Astrocyte (in vitro differentiated cells and primary cell): ENCODE data around the gene DCST1. TPM values are rescaled to one million over a fixed set of nuclear protein-coding genes. Genes with fewer than 3 reads are reported as not detected.

ENCODE experiments used
- DNase-seq: peaks from one replicate; pipeline ENCODE4 v3.0.0-alpha.2; 2010; ENCODE audit warnings: low read depth
- FAIRE-seq: peaks from 2 replicates; lab custom pipeline; 2011; peaks lifted over from hg19 to GRCh38; lab: Jason Lieb, UNC
- H2AFZ ChIP-seq: 2 replicates; pipeline ENCODE4 v1.6.0; 2012; ENCODE audit warnings: low read depth, low read length, inconsistent platforms
- H3K27ac ChIP-seq: 2 replicates; pipeline ENCODE4 v1.5.1; 2011; ENCODE audit warnings: low read depth, low read length, inconsistent platforms
- H3K27me3 ChIP-seq: 2 replicates; pipeline ENCODE4 v1.6.0; 2011; ENCODE audit warnings: low read length, inconsistent platforms; ENCODE audit not compliant: insufficient read depth
- H3K36me3 ChIP-seq: 2 replicates; pipeline ENCODE4 v1.5.1; 2011; ENCODE audit warnings: low read length, inconsistent platforms; ENCODE audit not compliant: insufficient read depth
- H3K4me1 ChIP-seq: 2 replicates; pipeline ENCODE4 v1.5.1; 2011; ENCODE audit warnings: low read length, inconsistent platforms; ENCODE audit not compliant: insufficient read depth
- H3K4me2 ChIP-seq: 2 replicates; pipeline ENCODE4 v1.6.0; 2012; ENCODE audit warnings: low read length, inconsistent platforms
- H3K4me3 ChIP-seq: 2 replicates; pipeline ENCODE4 v1.5.1; 2011; ENCODE audit warnings: low read depth, mild to moderate bottlenecking, low read length, inconsistent platforms; ENCODE audit not compliant: insufficient read depth
- H3K79me2 ChIP-seq: 2 replicates; pipeline ENCODE4 v1.6.0; 2012; ENCODE audit warnings: mild to moderate bottlenecking, low read length, inconsistent platforms; ENCODE audit not compliant: insufficient read depth
- H3K9ac ChIP-seq: 2 replicates; pipeline ENCODE4 v1.6.0; 2012; ENCODE audit warnings: mild to moderate bottlenecking, low read length, inconsistent platforms
- H3K9me3 ChIP-seq: 2 replicates; pipeline ENCODE4 v1.5.1; 2012; ENCODE audit warnings: low read depth, mild to moderate bottlenecking, low read length, inconsistent platforms; ENCODE audit not compliant: insufficient read depth
- H4K20me1 ChIP-seq: 2 replicates; pipeline ENCODE4 v1.6.0; 2012; ENCODE audit warnings: low read length, inconsistent platforms; ENCODE audit not compliant: insufficient read depth
- H3K27ac Mint-ChIP-seq: one replicate; pipeline ENCODE4 v1.8.0; 2021; ENCODE audit warnings: mild to moderate bottlenecking, mixed read lengths; ENCODE audit not compliant: unreplicated experiment
- H3K27me3 Mint-ChIP-seq: one replicate; pipeline ENCODE4 v1.8.0; 2021; ENCODE audit warnings: low read depth, mixed read lengths; ENCODE audit not compliant: unreplicated experiment
- H3K36me3 Mint-ChIP-seq: one replicate; pipeline ENCODE4 v1.8.0; 2021; ENCODE audit warnings: low read depth, mixed read lengths; ENCODE audit not compliant: unreplicated experiment
- H3K4me1 Mint-ChIP-seq: one replicate; pipeline ENCODE4 v1.8.0; 2021; ENCODE audit warnings: low read depth, mixed read lengths; ENCODE audit not compliant: unreplicated experiment
- H3K4me3 Mint-ChIP-seq: one replicate; pipeline ENCODE4 v1.8.0; 2021; ENCODE audit warnings: mild to moderate bottlenecking, moderate library complexity, mixed read lengths; ENCODE audit not compliant: unreplicated experiment
- H3K9me3 Mint-ChIP-seq: one replicate; pipeline ENCODE4 v1.8.0; 2021; ENCODE audit warnings: mild to moderate bottlenecking, mixed read lengths; ENCODE audit not compliant: unreplicated experiment
- EZH2 ChIP-seq: IDR thresholded peaks from 2 replicates; pipeline ENCODE4 v1.6.1; 2012; ENCODE audit warnings: mild to moderate bottlenecking, low read length, inconsistent platforms; ENCODE audit not compliant: insufficient read depth
- total RNA-seq: library from RNA; stranded (reverse); gene quantifications from 2 replicates; pipeline ENCODE4 v1.2.1, GENCODE V29; 2021
- TF ChIP-seq, protein P1 (sequence below): IDR thresholded peaks from 2 replicates; pipeline ENCODE4 v1.5.1; 2011; ENCODE audit warnings: low read depth, mild to moderate bottlenecking, inconsistent platforms, low read length, moderate library complexity; ENCODE audit not compliant: insufficient read depth

DCST1 gene
- total RNA-seq, 1 donor from 2014 or later = not detected

DNA sequence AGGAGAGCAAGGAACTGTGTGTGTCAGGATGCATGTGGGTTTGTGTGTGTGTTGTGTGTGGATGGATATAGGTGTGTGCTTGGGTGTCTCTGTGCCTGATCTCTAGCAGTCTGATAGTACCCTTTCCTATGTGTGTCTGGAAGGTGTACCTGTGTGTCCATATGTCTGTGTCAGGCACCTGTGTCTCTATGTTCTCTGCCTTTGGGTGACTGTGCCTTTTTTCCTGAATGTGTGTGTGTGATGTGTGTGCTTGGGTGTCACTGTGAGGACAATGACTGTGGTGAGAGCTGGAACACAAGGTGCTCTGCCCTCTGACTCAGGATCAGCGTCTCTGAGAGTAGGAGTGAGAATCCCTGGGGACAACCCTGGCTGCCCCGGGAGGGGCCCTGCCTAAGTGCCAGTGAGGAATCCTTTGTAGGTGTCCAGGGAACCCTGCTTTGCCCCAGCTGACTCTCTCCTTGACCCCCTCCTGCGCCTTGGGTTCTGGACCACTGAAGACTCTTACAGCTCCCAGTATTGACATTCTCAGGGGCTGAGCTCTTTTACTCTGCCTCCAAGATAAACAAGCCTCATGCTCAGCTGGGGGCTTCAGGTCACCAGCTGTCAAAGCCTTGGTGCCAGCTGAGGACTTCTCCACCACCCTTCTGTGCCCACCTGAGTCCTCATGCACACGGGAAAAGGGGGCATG is 44.3 kb downstream of the DCST1 start:
- Histone ChIP-seq H3K9me3 (no peaks in the 10 kb centered on the region), H3K4me3 (peak overlapping the region; percentile 17), H3K27ac (no peak overlapping the region), H3K27me3 (peaks cover 48% of the 10 kb centered on the region), H3K79me2 (no peaks in the 10 kb centered on the region), H2AFZ (no peak overlapping the region), H3K4me1 (peaks cover 16% of the 10 kb centered on the region), H4K20me1 (peaks cover 10% of the 10 kb centered on the region), H3K4me2 (peak overlapping the region; percentile 77), H3K36me3 (no peaks in the 10 kb centered on the region), H3K9ac (no peak overlapping the region)
- peaks cover 11% of the 10 kb centered on the region for H3K4me1 Mint-ChIP-seq
- TF ChIP-seq, protein P1, sequence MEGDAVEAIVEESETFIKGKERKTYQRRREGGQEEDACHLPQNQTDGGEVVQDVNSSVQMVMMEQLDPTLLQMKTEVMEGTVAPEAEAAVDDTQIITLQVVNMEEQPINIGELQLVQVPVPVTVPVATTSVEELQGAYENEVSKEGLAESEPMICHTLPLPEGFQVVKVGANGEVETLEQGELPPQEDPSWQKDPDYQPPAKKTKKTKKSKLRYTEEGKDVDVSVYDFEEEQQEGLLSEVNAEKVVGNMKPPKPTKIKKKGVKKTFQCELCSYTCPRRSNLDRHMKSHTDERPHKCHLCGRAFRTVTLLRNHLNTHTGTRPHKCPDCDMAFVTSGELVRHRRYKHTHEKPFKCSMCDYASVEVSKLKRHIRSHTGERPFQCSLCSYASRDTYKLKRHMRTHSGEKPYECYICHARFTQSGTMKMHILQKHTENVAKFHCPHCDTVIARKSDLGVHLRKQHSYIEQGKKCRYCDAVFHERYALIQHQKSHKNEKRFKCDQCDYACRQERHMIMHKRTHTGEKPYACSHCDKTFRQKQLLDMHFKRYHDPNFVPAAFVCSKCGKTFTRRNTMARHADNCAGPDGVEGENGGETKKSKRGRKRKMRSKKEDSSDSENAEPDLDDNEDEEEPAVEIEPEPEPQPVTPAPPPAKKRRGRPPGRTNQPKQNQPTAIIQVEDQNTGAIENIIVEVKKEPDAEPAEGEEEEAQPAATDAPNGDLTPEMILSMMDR = no peak
- TF ChIP-seq EZH2 = no peak
- H3K9me3 Mint-ChIP-seq = no peaks in the 10 kb centered on the region
- no peak overlapping the region for H3K4me3 Mint-ChIP-seq
- H3K27me3 Mint-ChIP-seq = peaks cover 40% of the 10 kb centered on the region
- no peak for FAIRE-seq
- peaks cover 2% of the 10 kb centered on the region for H3K36me3 Mint-ChIP-seq
- H3K27ac Mint-ChIP-seq = no peak overlapping the region
- no peak for DNase-seq

DNA sequence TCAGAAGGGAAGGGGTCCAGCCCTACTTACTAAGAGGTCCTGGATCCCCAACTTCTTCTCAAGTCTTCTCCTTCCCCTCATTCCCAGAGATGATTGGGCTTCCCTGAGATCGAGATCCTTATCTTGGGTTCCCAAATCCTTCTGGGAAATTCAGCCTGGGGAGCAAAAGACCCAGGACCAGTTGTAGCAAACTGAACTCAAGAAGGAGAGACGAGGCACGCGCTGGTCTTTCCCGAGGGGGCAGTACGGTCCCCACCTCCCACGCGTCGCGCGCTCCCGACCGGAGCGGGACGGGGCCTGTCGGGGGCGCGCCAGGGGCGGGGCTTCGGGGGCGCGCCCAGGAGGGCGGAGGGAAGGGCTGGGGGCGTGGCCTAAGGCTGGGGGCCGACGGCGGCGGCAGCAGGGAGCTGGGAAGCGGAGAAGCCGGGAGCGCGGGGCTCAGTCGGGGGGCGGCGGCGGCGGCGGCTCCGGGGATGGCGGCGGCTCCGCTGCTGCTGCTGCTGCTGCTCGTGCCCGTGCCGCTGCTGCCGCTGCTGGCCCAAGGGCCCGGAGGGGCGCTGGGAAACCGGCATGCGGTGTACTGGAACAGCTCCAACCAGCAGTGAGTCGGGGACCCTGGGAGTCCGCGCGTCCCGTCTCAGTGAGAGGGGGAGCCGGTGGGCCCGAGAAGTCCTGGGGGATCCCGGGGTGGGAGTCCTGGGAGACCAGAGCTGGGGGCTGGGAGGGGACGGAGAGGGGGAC is 45.0 kb downstream of the DCST1 start, which contains the start of gene EFNA3:
Gene EFNA3 (plus strand): TSS at position 369 of the 741 bp plus-strand sequence. CDS start 105 bp downstream, at position 474.
- FAIRE-seq (no peak), DNase-seq (peak; percentile 10)
- peak within 1 kb of the TSS; percentile 88 for H3K4me3 Mint-ChIP-seq
- peaks cover 2% of the 10 kb centered on the region for H3K36me3 Mint-ChIP-seq
- peak within 1 kb of the TSS; percentile 17 for H3K4me3 ChIP-seq
- peaks cover 16% of the 10 kb centered on the region for H3K4me1 ChIP-seq
- H2AFZ ChIP-seq = no peak within 1 kb of the TSS
- H3K4me1 Mint-ChIP-seq = peaks cover 11% of the 10 kb centered on the region
- H3K9me3 ChIP-seq = no peaks in the 10 kb centered on the region
- H3K27ac ChIP-seq = no peak within 1 kb of the TSS
- H3K27me3 Mint-ChIP-seq = peaks cover 42% of the 10 kb centered on the region
- H3K27ac Mint-ChIP-seq = peak within 1 kb of the TSS; percentile 55
- no peaks in the 10 kb centered on the region for H3K9me3 Mint-ChIP-seq
- no peak for TF ChIP-seq EZH2
- TF ChIP-seq, protein P1 = no peak
- peaks cover 51% of the 10 kb centered on the region for H3K27me3 ChIP-seq
- H4K20me1 ChIP-seq = peaks cover 13% of the 10 kb centered on the region
- no peak within 1 kb of the TSS for H3K9ac ChIP-seq
- H3K79me2 ChIP-seq = no peaks in the 10 kb centered on the region
- H3K4me2 ChIP-seq = peak within 1 kb of the TSS; percentile 77
- no peaks in the 10 kb centered on the region for H3K36me3 ChIP-seq

DNA sequence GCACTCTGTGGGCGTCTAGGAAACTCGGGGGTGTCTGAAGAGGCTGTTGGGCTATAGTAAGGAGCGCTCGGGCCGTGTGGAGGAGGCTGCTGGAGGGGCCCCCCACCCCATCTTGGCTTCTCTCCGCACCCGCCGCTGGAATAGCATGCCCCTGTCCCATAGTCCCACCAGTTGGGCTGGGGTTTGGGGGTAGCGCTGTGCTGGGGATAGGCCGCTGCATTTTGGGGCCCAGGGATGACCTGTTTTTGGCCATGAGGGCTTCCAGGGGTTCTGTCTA is 45.5 kb downstream of the DCST1 start:
- Histone ChIP-seq H3K9ac (no peak overlapping the region), H3K79me2 (no peaks in the 10 kb centered on the region), H3K36me3 (no peaks in the 10 kb centered on the region), H3K4me1 (peaks cover 17% of the 10 kb centered on the region), H4K20me1 (peaks cover 13% of the 10 kb centered on the region), H3K4me2 (peak overlapping the region; percentile 77), H3K27me3 (peaks cover 51% of the 10 kb centered on the region), H3K27ac (no peak overlapping the region), H3K4me3 (no peak overlapping the region), H3K9me3 (no peaks in the 10 kb centered on the region), H2AFZ (no peak overlapping the region)
- TF ChIP-seq EZH2 = peak; percentile 68
- TF ChIP-seq, protein P1 = no peak
- peaks cover 11% of the 10 kb centered on the region for H3K4me1 Mint-ChIP-seq
- peak overlapping the region; percentile 88 for H3K4me3 Mint-ChIP-seq
- H3K9me3 Mint-ChIP-seq = no peaks in the 10 kb centered on the region
- FAIRE-seq (no peak), DNase-seq (no peak)
- H3K36me3 Mint-ChIP-seq = peaks cover 4% of the 10 kb centered on the region
- H3K27me3 Mint-ChIP-seq = peaks cover 48% of the 10 kb centered on the region
- peak overlapping the region; percentile 55 for H3K27ac Mint-ChIP-seq
